HepG2 (cell line): ENCODE data around the gene CYSRT1. TPM values are rescaled to one million over a fixed set of nuclear protein-coding genes. Genes with fewer than 3 reads are reported as not detected.

Experiments
- BRD4 ChIP-seq: sonication (generic); formaldehyde crosslinking; IDR thresholded peaks from 2 replicates; pipeline ENCODE4 v1.4.0; 2020; ENCODE audit warnings: missing genetic modification reagents
- CBFB ChIP-seq: sonication (generic); formaldehyde crosslinking; IDR thresholded peaks from 2 replicates; pipeline ENCODE4 v1.4.0; 2020; ENCODE audit warnings: missing genetic modification reagents
- CCAR2 ChIP-seq: fragments of 200-400 bp; formaldehyde crosslinking; optimal IDR thresholded peaks from 2 replicates; pipeline ENCODE3; 2018; ENCODE audit warnings: low read depth, mild to moderate bottlenecking, low read length, moderate library complexity
- CHCHD3 ChIP-seq: sonication (generic); formaldehyde crosslinking; IDR thresholded peaks from 2 replicates; pipeline ENCODE4 v1.8.0; 2022; ENCODE audit warnings: mild to moderate bottlenecking, missing genetic modification reagents, moderate library complexity
- ETV6 ChIP-seq: sonication (generic); formaldehyde crosslinking; conservative IDR thresholded peaks from 2 replicates; pipeline ENCODE4 v1.4.0; 2020; ENCODE audit warnings: missing genetic modification reagents
- FOXJ3 ChIP-seq: sonication (generic); formaldehyde crosslinking; IDR thresholded peaks from 2 replicates; pipeline ENCODE4 v1.4.0; 2020; ENCODE audit warnings: missing genetic modification reagents, mild to moderate bottlenecking, borderline replicate concordance
- MEIS1 ChIP-seq: sonication (generic); formaldehyde crosslinking; IDR thresholded peaks from 2 replicates; pipeline ENCODE4 v1.9.0; 2021; ENCODE audit warnings: mild to moderate bottlenecking, missing genetic modification reagents, moderate library complexity, borderline replicate concordance
- POLR2G ChIP-seq: fragments of 200-400 bp; formaldehyde crosslinking; IDR thresholded peaks from 2 replicates; pipeline ENCODE4 v1.6.1; 2018; ENCODE audit warnings: mild to moderate bottlenecking, low read depth, low read length, moderate library complexity
- RFX3 ChIP-seq: IDR thresholded peaks from 2 replicates; pipeline ENCODE4 v1.6.1; 2016; ENCODE audit warnings: missing biosample characterization, missing genetic modification reagents
- TMF1 ChIP-seq: sonication (generic); formaldehyde crosslinking; IDR thresholded peaks from 2 replicates; pipeline ENCODE4 v1.8.1; 2022; ENCODE audit warnings: low read depth, missing genetic modification reagents
- YY1 ChIP-seq: IDR thresholded peaks from 2 replicates; pipeline ENCODE4 v1.6.1; 2011; ENCODE audit warnings: low read length, low read depth, moderate library complexity, mild to moderate bottlenecking; ENCODE audit not compliant: insufficient read depth, insufficient replicate concordance
- ZNF431 ChIP-seq: sonication (generic); formaldehyde crosslinking; IDR thresholded peaks from 2 replicates; pipeline ENCODE4 v1.9.0; 2022; ENCODE audit warnings: missing genetic modification reagents, low read depth, mild to moderate bottlenecking, borderline replicate concordance
- ZNF446 ChIP-seq: sonication (generic); formaldehyde crosslinking; IDR thresholded peaks from 2 replicates; pipeline ENCODE4 v1.5.0; 2020; ENCODE audit warnings: mild to moderate bottlenecking, missing genetic modification reagents
- ZNF878 ChIP-seq: sonication (generic); formaldehyde crosslinking; IDR thresholded peaks from 2 replicates; pipeline ENCODE4 v1.8.1; 2023; ENCODE audit warnings: mild to moderate bottlenecking, missing genetic modification reagents, moderate library complexity
- ZNF883 ChIP-seq: sonication (generic); formaldehyde crosslinking; IDR thresholded peaks from 2 replicates; pipeline ENCODE4 v1.5.1; 2020; ENCODE audit warnings: mild to moderate bottlenecking, missing genetic modification reagents; ENCODE audit errors: not compliant biosample characterization
- ZSCAN30 ChIP-seq: sonication (generic); formaldehyde crosslinking; IDR thresholded peaks from 2 replicates; pipeline ENCODE4 v1.5.0; 2020; ENCODE audit warnings: mild to moderate bottlenecking, missing genetic modification reagents
- polyA plus RNA-seq, 8 experiments: library from polyadenylated mRNA; depleted of rRNA in 3 of 8; stranded (reverse) in 7 of 8; unstranded in 1 of 8; fragments of >200 nt; fragmentation: Illumina TruSeq in 4 of 8; extraction: Trizol in 4 of 8; gene quantifications; 2 replicates each; pipeline versions ENCODE4 v1.2.1 to v1.2.3, GENCODE V29; 2011 to 2016; ENCODE audit warnings: low read depth in 4 of 8, missing spikeins in 1 of 8, mixed read lengths in 1 of 8; ENCODE audit not compliant: insufficient read depth in 1 of 8
- total RNA-seq, 5 experiments: library from RNA; depleted of rRNA; stranded (reverse); fragments of >200 nt; fragmentation: Illumina TruSeq; extraction: Trizol; gene quantifications; 2 replicates each; pipeline ENCODE4 v1.2.3, GENCODE V29; 2016; ENCODE audit warnings: low read depth in 1 of 5
- TF ChIP-seq, protein P1 (sequence below): sonication (generic); formaldehyde crosslinking; IDR thresholded peaks from 2 replicates; pipeline ENCODE4 v1.5.1; 2020; ENCODE audit warnings: mild to moderate bottlenecking, missing genetic modification reagents, moderate library complexity
- TF ChIP-seq, protein P2 (sequence below): sonication (generic); formaldehyde crosslinking; IDR thresholded peaks from 2 replicates; pipeline ENCODE4 v1.5.0; 2020; ENCODE audit warnings: mild to moderate bottlenecking, low read depth, missing genetic modification reagents, borderline replicate concordance

Gene CYSRT1
- total and polyA plus RNA-seq, 2 of the 13 experiments (the other 11 are each of a cell fraction or from before 2014, with no cell fraction given): 1.5 to 2.1 TPM

DNA sequence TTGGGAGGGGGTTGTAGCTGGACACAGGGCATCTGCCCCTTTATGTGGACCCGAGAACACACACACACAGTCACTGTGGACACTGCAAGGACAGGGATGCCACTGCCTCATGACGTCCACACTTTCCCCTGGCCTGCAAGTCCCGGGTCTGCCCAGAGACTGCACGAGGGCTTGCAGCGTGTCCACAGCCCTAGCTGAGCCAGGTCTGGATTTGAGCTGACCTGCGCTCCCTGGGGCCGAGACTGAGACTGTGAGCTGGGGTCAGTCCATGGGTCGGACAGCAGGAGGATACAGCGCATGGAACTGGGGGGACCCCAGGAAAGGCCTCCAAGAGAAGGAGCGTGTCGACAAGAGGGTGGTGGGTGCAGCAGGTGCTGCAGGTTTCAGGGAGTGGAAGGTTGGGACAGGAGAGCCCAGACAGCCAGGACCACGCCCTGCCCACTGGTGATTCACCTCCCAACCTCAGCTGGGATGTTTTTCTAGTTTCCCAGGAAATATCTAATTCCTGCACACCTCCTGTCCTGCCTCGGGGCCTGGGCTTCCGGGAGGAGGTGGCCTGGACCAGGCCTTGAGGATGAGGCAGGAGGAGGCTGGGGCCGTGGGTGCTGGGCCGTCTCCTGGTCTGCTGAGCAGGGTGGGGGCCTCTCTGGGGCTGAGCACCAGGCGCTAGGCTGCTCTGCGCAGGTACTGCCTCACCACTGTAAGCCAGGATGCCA is 1.5 kb downstream of the CYSRT1 start (continued):
- TF ChIP-seq, protein P1, sequence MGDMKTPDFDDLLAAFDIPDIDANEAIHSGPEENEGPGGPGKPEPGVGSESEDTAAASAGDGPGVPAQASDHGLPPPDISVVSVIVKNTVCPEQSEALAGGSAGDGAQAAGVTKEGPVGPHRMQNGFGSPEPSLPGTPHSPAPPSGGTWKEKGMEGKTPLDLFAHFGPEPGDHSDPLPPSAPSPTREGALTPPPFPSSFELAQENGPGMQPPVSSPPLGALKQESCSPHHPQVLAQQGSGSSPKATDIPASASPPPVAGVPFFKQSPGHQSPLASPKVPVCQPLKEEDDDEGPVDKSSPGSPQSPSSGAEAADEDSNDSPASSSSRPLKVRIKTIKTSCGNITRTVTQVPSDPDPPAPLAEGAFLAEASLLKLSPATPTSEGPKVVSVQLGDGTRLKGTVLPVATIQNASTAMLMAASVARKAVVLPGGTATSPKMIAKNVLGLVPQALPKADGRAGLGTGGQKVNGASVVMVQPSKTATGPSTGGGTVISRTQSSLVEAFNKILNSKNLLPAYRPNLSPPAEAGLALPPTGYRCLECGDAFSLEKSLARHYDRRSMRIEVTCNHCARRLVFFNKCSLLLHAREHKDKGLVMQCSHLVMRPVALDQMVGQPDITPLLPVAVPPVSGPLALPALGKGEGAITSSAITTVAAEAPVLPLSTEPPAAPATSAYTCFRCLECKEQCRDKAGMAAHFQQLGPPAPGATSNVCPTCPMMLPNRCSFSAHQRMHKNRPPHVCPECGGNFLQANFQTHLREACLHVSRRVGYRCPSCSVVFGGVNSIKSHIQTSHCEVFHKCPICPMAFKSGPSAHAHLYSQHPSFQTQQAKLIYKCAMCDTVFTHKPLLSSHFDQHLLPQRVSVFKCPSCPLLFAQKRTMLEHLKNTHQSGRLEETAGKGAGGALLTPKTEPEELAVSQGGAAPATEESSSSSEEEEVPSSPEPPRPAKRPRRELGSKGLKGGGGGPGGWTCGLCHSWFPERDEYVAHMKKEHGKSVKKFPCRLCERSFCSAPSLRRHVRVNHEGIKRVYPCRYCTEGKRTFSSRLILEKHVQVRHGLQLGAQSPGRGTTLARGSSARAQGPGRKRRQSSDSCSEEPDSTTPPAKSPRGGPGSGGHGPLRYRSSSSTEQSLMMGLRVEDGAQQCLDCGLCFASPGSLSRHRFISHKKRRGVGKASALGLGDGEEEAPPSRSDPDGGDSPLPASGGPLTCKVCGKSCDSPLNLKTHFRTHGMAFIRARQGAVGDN (CRISPR knock-in tag): peak; percentile 55; the same call in 1 of the 2 replicates
- no peak for TF ChIP-seq CBFB (CRISPR knock-in tag)
- TF ChIP-seq POLR2G: 0 out of 2 replicates have a peak, but pooled peaks have one; percentile 26
- TF ChIP-seq TMF1: 0 out of 2 replicates have a peak, but pooled peaks have one; percentile 12
- TF ChIP-seq FOXJ3 (CRISPR knock-in tag): no peak
- no peak for TF ChIP-seq ZNF878
- no peak for TF ChIP-seq ETV6 (CRISPR knock-in tag)
- TF ChIP-seq ZNF883: peak; percentile 34
- no peak for TF ChIP-seq ZSCAN30 (CRISPR knock-in tag)
- TF ChIP-seq MEIS1 (CRISPR knock-in tag): no peak
- TF ChIP-seq RFX3 (CRISPR knock-in tag): no peak
- peak; percentile 9 for TF ChIP-seq YY1
- TF ChIP-seq CCAR2: no peak
- 0 out of 2 replicates have a peak, but pooled peaks have one; percentile 43 for TF ChIP-seq BRD4
- TF ChIP-seq CHCHD3 (CRISPR knock-in tag): 0 out of 2 replicates have a peak, but pooled peaks have one; percentile 16
- TF ChIP-seq ZNF431 (CRISPR knock-in tag): no peak
- TF ChIP-seq, protein P2, sequence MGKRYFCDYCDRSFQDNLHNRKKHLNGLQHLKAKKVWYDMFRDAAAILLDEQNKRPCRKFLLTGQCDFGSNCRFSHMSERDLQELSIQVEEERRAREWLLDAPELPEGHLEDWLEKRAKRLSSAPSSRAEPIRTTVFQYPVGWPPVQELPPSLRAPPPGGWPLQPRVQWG: no peak
- no peak for TF ChIP-seq ZNF446
- TF ChIP-seq, all 625 proteins: peak for 13
